Karpas-422 (cell line): ENCODE data around the gene AFF1. TPM values are rescaled to one million over a fixed set of nuclear protein-coding genes. Genes with fewer than 3 reads are reported as not detected.

Experiments
- DNase-seq: peaks from one replicate; pipeline ENCODE4 v3.0.0-alpha.2; 2015
- H2AFZ ChIP-seq: fragments of 200-600 bp; sonication (generic); 2 replicates; pipeline ENCODE4 v1.6.1; 2014; ENCODE audit warnings: antibody characterized with exemption, low read length, mixed read lengths
- H3K27ac ChIP-seq: fragments of 200-600 bp; sonication (generic); 2 replicates; pipeline ENCODE4 v1.5.1; 2014; ENCODE audit warnings: mild to moderate bottlenecking, low read length, moderate library complexity
- H3K27me3 ChIP-seq: fragments of 200-600 bp; sonication (generic); 2 replicates; pipeline ENCODE4 v1.6.1; 2014; ENCODE audit warnings: low read length, mixed read lengths
- H3K36me3 ChIP-seq: fragments of 200-600 bp; sonication (generic); 2 replicates; pipeline ENCODE4 v1.6.1; 2014; ENCODE audit warnings: low read length, mixed read lengths; ENCODE audit not compliant: insufficient read depth
- H3K4me1 ChIP-seq: fragments of 200-600 bp; sonication (generic); 2 replicates; pipeline ENCODE4 v1.6.1; 2014; ENCODE audit warnings: mild to moderate bottlenecking, low read length, mixed read lengths
- H3K4me2 ChIP-seq: fragments of 200-600 bp; sonication (generic); 2 replicates; pipeline ENCODE4 v1.6.1; 2014; ENCODE audit warnings: low read length, low read depth, mild to moderate bottlenecking; ENCODE audit not compliant: poor library complexity, severe bottlenecking
- H3K4me3 ChIP-seq: fragments of 200-600 bp; sonication (generic); 2 replicates; pipeline ENCODE4 v1.5.1; 2014; ENCODE audit warnings: mild to moderate bottlenecking, antibody characterized with exemption, low read length, mixed read lengths
- H3K79me2 ChIP-seq: fragments of 200-600 bp; sonication (generic); 2 replicates; pipeline ENCODE4 v1.6.1; 2014; ENCODE audit warnings: mild to moderate bottlenecking, low read length, mixed read lengths
- H3K9ac ChIP-seq: fragments of 200-600 bp; sonication (generic); 2 replicates; pipeline ENCODE4 v1.6.0; 2014; ENCODE audit warnings: low read length
- H3K9me2 ChIP-seq: fragments of 200-600 bp; sonication (generic), shearing (Covaris generic); replicated peaks from 2 replicates; pipeline ENCODE4 v1.6.0; 2014; ENCODE audit warnings: mild to moderate bottlenecking, low read length, moderate library complexity; ENCODE audit not compliant: insufficient read depth
- H3K9me3 ChIP-seq: fragments of 300-700, 200-600 bp; sonication (generic); 2 replicates; pipeline ENCODE4 v1.6.1; 2014; ENCODE audit warnings: low read length, mixed read lengths
- H4K20me1 ChIP-seq: fragments of 200-600 bp; sonication (generic); 2 replicates; pipeline ENCODE4 v1.6.1; 2014; ENCODE audit warnings: mild to moderate bottlenecking, antibody characterized with exemption, low read length, low read depth; ENCODE audit not compliant: insufficient read depth
- total RNA-seq: library from RNA; depleted of rRNA; stranded (reverse); fragments of >200 nt; shearing (Covaris generic); gene quantifications from 2 replicates; pipeline ENCODE4 v1.2.3, GENCODE V29; 2014; ENCODE audit warnings: low replicate concordance; rRNA removed

Gene AFF1
- 4.0 and 6.6 TPM in 2 replicates for total RNA-seq

GRCh38 chr4:86934771-86935565 lies at the start of gene AFF1:
AFF1 (plus strand) TSS chr4:86935011; CDS start chr4:86948534, 13,523 bp downstream.
- Histone ChIP-seq H3K27ac (no peak within 1 kb of the TSS), H3K79me2 (no peaks in the 10 kb centered on the region), H3K4me1 (peaks cover 71% of the 10 kb centered on the region), H3K4me3 (peak within 1 kb of the TSS; percentile 77), H3K9me2 (no peaks in the 10 kb centered on the region), H3K9me3 (no peaks in the 10 kb centered on the region), H3K4me2 (peak within 1 kb of the TSS; percentile 84), H3K27me3 (no peaks in the 10 kb centered on the region), H3K9ac (peak within 1 kb of the TSS; percentile 71), H2AFZ (peak within 1 kb of the TSS; percentile 93; the same call in 1 of the 2 replicates), H4K20me1 (no peaks in the 10 kb centered on the region), H3K36me3 (no peaks in the 10 kb centered on the region)
- peak; percentile 91 for DNase-seq

- H2AFZ ChIP-seq: no peak overlapping the region
- H3K4me3 ChIP-seq: no peak overlapping the region
- H3K9me3 ChIP-seq: no peaks in the 10 kb centered on the region
- H3K9ac ChIP-seq: no peak overlapping the region
- H3K27ac ChIP-seq: no peak overlapping the region
- H4K20me1 ChIP-seq: no peaks in the 10 kb centered on the region
- H3K36me3 ChIP-seq: no peaks in the 10 kb centered on the region
- H3K4me1 ChIP-seq: no peaks in the 10 kb centered on the region
- DNase-seq: no peak
- no peak overlapping the region for H3K4me2 ChIP-seq
- H3K27me3 ChIP-seq: no peaks in the 10 kb centered on the region
- no peaks in the 10 kb centered on the region for H3K79me2 ChIP-seq
- H3K9me2 ChIP-seq: no peaks in the 10 kb centered on the region
These were observed 44.0 kb upstream of the AFF1 start for GRCh38 chr4:86890790-86891189.

GRCh38 chr4:86891762-86892635 lies 42.8 kb upstream of the AFF1 start, which contains the start of gene C4orf36:
C4orf36 (minus strand) TSS chr4:86892422; CDS start chr4:86891520, 902 bp downstream.
- DNase-seq: no peak
- no peak within 1 kb of the TSS for H3K27ac ChIP-seq
- no peak within 1 kb of the TSS for H3K9ac ChIP-seq
- H2AFZ ChIP-seq: no peak within 1 kb of the TSS
- H3K4me3 ChIP-seq: no peak within 1 kb of the TSS
- no peaks in the 10 kb centered on the region for H3K4me1 ChIP-seq
- no peaks in the 10 kb centered on the region for H3K27me3 ChIP-seq
- H4K20me1 ChIP-seq: no peaks in the 10 kb centered on the region
- no peaks in the 10 kb centered on the region for H3K9me2 ChIP-seq
- H3K4me2 ChIP-seq: no peak within 1 kb of the TSS
- no peaks in the 10 kb centered on the region for H3K36me3 ChIP-seq
- no peaks in the 10 kb centered on the region for H3K79me2 ChIP-seq
- H3K9me3 ChIP-seq: no peaks in the 10 kb centered on the region

DNA sequence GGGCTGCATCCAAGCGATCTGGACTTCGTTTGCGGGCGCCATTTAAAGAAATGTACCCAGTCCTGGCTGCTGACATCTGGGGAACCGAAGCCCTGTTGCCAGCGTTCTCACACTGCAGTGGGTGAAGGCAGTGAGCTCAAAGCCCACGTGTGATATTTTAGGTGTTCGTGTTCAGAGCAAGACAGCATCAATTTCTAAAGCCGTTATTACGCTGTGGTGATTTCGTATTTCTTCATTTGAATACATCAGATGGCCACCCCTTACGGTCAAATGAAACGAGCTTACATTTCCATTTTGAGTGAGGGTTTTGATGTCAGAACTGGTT lies 42.2 kb upstream of the AFF1 start:
- H3K36me3 ChIP-seq: no peaks in the 10 kb centered on the region
- no peak overlapping the region for H3K4me2 ChIP-seq
- H3K4me3 ChIP-seq: no peak overlapping the region

GRCh38 chr4:86893136-86893535 lies 41.7 kb upstream of the AFF1 start:
- Histone ChIP-seq H3K27me3 (no peaks in the 10 kb centered on the region), H2AFZ (no peak overlapping the region), H3K9me2 (no peaks in the 10 kb centered on the region), H3K9ac (no peak overlapping the region), H4K20me1 (no peaks in the 10 kb centered on the region), H3K27ac (no peak overlapping the region), H3K4me3 (no peak overlapping the region), H3K9me3 (no peaks in the 10 kb centered on the region), H3K4me2 (no peak overlapping the region), H3K4me1 (no peaks in the 10 kb centered on the region), H3K36me3 (no peaks in the 10 kb centered on the region), H3K79me2 (no peaks in the 10 kb centered on the region)
- no peak for DNase-seq

More for the DNA sequence above, 42.2 kb upstream of the AFF1 start:
- H3K79me2 ChIP-seq: no peaks in the 10 kb centered on the region
- DNase-seq: no peak
- H3K9me3 ChIP-seq: no peaks in the 10 kb centered on the region
- no peak overlapping the region for H3K27ac ChIP-seq
- no peak overlapping the region for H3K9ac ChIP-seq
- no peak overlapping the region for H2AFZ ChIP-seq
- no peaks in the 10 kb centered on the region for H3K4me1 ChIP-seq
- H3K9me2 ChIP-seq: no peaks in the 10 kb centered on the region
- no peaks in the 10 kb centered on the region for H4K20me1 ChIP-seq
- no peaks in the 10 kb centered on the region for H3K27me3 ChIP-seq

DNA sequence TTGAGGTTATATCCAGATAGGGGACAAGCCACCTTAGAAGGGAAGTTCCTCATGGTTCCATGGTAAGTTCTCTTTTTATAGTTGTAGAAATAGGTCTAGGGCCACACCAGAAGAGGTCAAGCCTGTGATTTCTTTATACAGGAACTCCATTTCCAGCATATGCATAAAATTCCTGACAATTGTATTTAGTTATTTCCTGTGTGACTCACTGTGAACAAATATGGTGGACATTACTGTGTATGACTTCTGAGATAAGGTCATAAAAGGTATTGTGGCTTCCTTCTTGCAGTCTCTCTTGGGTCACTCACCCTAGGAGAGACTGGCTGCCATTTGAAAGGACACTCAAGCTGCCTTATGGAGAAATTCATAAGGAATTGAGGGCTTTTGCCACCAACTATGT lies 40.4 kb upstream of the AFF1 start:
- Histone ChIP-seq H4K20me1 (no peaks in the 10 kb centered on the region), H2AFZ (no peak overlapping the region), H3K9me3 (no peaks in the 10 kb centered on the region), H3K27me3 (no peaks in the 10 kb centered on the region), H3K36me3 (no peaks in the 10 kb centered on the region), H3K4me1 (no peaks in the 10 kb centered on the region), H3K9ac (no peak overlapping the region), H3K27ac (no peak overlapping the region), H3K9me2 (no peaks in the 10 kb centered on the region), H3K4me2 (no peak overlapping the region), H3K79me2 (no peaks in the 10 kb centered on the region), H3K4me3 (no peak overlapping the region)
- no peak for DNase-seq

DNA sequence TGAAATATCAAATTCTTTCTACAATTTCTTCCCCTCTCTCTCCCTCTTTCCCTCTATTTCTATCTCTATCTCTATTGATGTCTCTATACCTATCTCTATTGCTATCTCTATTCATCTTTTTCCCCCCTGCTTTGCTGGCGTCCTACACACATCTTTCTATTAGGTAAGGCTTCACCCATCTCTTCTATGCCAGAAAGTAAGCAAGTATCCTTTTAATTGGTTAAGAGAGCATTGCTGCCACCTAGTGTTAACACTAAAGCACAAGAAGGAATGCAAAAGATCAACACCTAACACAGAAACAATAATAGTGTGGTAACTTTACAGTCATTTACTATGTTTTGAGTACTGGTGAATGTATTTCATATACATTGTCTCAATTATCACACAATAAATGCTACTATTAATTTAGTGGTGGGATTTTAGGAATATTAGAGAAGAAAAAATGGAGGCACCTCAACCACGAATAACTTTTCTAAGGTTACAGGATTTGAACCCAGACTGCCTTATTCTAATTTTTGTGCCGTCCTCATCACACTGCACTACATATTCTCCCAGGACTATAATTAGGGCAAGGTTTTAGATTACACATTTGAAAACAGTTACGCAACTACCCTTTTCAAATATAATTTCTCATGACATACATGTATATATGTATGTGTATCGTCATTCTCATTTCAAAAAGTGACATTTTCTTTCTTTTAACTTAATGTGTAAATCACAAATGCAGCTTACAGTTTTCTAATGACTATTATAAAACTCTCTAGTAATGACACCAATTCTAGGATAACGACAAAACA lies 38.9 kb upstream of the AFF1 start:
- Histone ChIP-seq H3K9me2 (no peaks in the 10 kb centered on the region), H3K4me2 (no peak overlapping the region), H3K79me2 (no peaks in the 10 kb centered on the region), H3K4me3 (no peak overlapping the region), H3K4me1 (no peaks in the 10 kb centered on the region), H3K36me3 (no peaks in the 10 kb centered on the region), H3K9me3 (no peaks in the 10 kb centered on the region), H3K27ac (no peak overlapping the region), H4K20me1 (no peaks in the 10 kb centered on the region), H3K27me3 (no peaks in the 10 kb centered on the region), H2AFZ (no peak overlapping the region), H3K9ac (no peak overlapping the region)
- peak; percentile 82 for DNase-seq
